Fibroblast of lung (primary cell): ENCODE results near the gene GPN1. TPM values are rescaled to one million over a fixed set of nuclear protein-coding genes. Genes with fewer than 3 reads are reported as not detected.

Experiments used
- DNase-seq, 2 donors: peaks; one replicate each; pipeline versions ENCODE4 v3.0.0 to v3.0.0-alpha.2; 2010; ENCODE audit warnings: low read depth in 2 of 2
- H2AFZ ChIP-seq: 2 replicates; pipeline ENCODE4 v1.5.1; 2012; ENCODE audit warnings: low read length, control low read depth, inconsistent platforms
- H3K27ac ChIP-seq: 2 replicates; pipeline ENCODE4 v1.5.1; 2011; ENCODE audit warnings: low read length, control low read depth; ENCODE audit not compliant: insufficient read depth
- H3K27me3 ChIP-seq: 2 replicates; pipeline ENCODE4 v1.5.1; 2011; ENCODE audit warnings: mild to moderate bottlenecking, low read length; ENCODE audit not compliant: control insufficient read depth, insufficient read depth
- H3K36me3 ChIP-seq: 2 replicates; pipeline ENCODE4 v1.5.1; 2011; ENCODE audit warnings: low read length; ENCODE audit not compliant: control insufficient read depth, insufficient read depth
- H3K4me1 ChIP-seq: 2 replicates; pipeline ENCODE4 v1.5.1; 2011; ENCODE audit warnings: low read length; ENCODE audit not compliant: control insufficient read depth, insufficient read depth; ENCODE audit errors: extremely low read depth
- H3K4me2 ChIP-seq: 2 replicates; pipeline ENCODE4 v1.5.1; 2011; ENCODE audit warnings: low read length, control low read depth; ENCODE audit not compliant: insufficient read depth; ENCODE audit errors: extremely low read depth
- H3K4me3 ChIP-seq, 4 experiments: fragments of 200-600 bp in 1 of 4; sonication (generic) in 1 of 4; replicated peaks in 1 of 4; 2 replicates each; pipeline ENCODE4 v1.5.1; 2011 to 2016; ENCODE audit warnings: low read length in 4 of 4, low read depth in 3 of 4, mild to moderate bottlenecking in 3 of 4, control low read depth in 2 of 4, inconsistent platforms in 1 of 4, mixed read lengths in 1 of 4; ENCODE audit not compliant: insufficient read depth in 1 of 4; ENCODE audit errors: control extremely low read depth in 1 of 4
- H3K79me2 ChIP-seq: 2 replicates; pipeline ENCODE4 v1.5.1; 2012; ENCODE audit warnings: mild to moderate bottlenecking, low read length, inconsistent platforms; ENCODE audit not compliant: control insufficient read depth, insufficient read depth
- H3K9ac ChIP-seq: 2 replicates; pipeline ENCODE4 v1.5.1; 2011; ENCODE audit warnings: mild to moderate bottlenecking, low read length, control low read depth; ENCODE audit not compliant: insufficient read depth
- H3K9me3 ChIP-seq: 2 replicates; pipeline ENCODE4 v1.5.1; 2012; ENCODE audit warnings: low read depth, low read length; ENCODE audit not compliant: control insufficient read depth, insufficient read depth
- H4K20me1 ChIP-seq: 2 replicates; pipeline ENCODE4 v1.5.1; 2011; ENCODE audit warnings: low read length; ENCODE audit not compliant: control insufficient read depth, insufficient read depth; ENCODE audit errors: extremely low read depth
- EZH2 ChIP-seq: IDR thresholded peaks from 2 replicates; pipeline ENCODE4 v1.5.1; 2012; ENCODE audit warnings: low read length, control low read depth, mild to moderate bottlenecking; ENCODE audit errors: missing control alignments
- polyA plus RNA-seq, 2 donors: library from polyadenylated mRNA; depleted of rRNA in 1 of 2; stranded (reverse) in 1 of 2; unstranded in 1 of 2; fragments of >200 nt; gene quantifications; 2 replicates each; pipeline ENCODE4 v1.2.1, GENCODE V29; 2011 to 2012; ENCODE audit warnings: missing spikeins in 1 of 2
- total RNA-seq: library from RNA; depleted of rRNA; stranded (reverse); fragments of >200 nt; gene quantifications from 2 replicates; pipeline ENCODE4 v1.2.1, GENCODE V29; 2014
- TF ChIP-seq, protein P1 (sequence below), 2 donors: IDR thresholded peaks in 1 of 2; conservative IDR thresholded peaks in 1 of 2; 1 replicate in 1 of 2; 2 replicates in 1 of 2; pipeline ENCODE4 v1.5.1; 2011 to 2012; ENCODE audit warnings: low read length in 2 of 2, control low read depth in 1 of 2, inconsistent platforms in 1 of 2, low read depth in 1 of 2, mild to moderate bottlenecking in 1 of 2

Gene GPN1
- total and polyA plus RNA-seq, 2 donors (not counting 1 experiment from before 2014, with no cell fraction given), result 34.5 to 60.9 TPM

DNA sequence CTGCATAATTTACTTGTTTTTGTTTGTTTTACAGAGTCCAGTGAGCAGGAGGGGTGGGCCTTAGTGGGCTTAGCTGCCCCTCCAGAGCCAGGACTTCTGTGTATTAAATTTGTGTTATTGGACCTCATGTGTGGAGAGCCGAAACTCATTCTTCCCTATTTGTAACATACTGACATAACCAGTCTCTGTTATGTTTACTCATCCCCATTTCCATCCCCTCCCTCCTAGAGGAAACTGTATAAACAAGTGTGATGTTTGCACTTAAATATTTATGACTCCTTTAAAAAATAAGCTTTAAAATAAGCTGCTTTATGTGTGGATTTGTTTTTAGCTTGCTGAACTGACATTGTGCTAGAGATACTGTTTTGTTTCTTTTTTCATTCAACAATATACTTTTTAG, 32.2 kb upstream of the GPN1 start:
- peak in 1 of 2 donors; percentile 15 for DNase-seq
- Histone ChIP-seq H3K79me2 (peaks cover 42% of the 10 kb centered on the region), H3K9me3 (no peaks in the 10 kb centered on the region), H3K36me3 (no peaks in the 10 kb centered on the region), H3K4me1 (no peaks in the 10 kb centered on the region), H3K9ac (no peak overlapping the region), H3K4me3 (no peak overlapping the region), H3K4me2 (no peak overlapping the region), H4K20me1 (no peaks in the 10 kb centered on the region), H3K27ac (no peak overlapping the region), H2AFZ (no peak overlapping the region), H3K27me3 (no peaks in the 10 kb centered on the region)
- no peak for TF ChIP-seq EZH2
- TF ChIP-seq, protein P1, sequence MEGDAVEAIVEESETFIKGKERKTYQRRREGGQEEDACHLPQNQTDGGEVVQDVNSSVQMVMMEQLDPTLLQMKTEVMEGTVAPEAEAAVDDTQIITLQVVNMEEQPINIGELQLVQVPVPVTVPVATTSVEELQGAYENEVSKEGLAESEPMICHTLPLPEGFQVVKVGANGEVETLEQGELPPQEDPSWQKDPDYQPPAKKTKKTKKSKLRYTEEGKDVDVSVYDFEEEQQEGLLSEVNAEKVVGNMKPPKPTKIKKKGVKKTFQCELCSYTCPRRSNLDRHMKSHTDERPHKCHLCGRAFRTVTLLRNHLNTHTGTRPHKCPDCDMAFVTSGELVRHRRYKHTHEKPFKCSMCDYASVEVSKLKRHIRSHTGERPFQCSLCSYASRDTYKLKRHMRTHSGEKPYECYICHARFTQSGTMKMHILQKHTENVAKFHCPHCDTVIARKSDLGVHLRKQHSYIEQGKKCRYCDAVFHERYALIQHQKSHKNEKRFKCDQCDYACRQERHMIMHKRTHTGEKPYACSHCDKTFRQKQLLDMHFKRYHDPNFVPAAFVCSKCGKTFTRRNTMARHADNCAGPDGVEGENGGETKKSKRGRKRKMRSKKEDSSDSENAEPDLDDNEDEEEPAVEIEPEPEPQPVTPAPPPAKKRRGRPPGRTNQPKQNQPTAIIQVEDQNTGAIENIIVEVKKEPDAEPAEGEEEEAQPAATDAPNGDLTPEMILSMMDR (conservative IDR thresholded peaks at IDR 0.05 in 1 of 2, IDR thresholded peaks at IDR 0.05 in 1 of 2; ENCODE audit: low read depth in 1 of 2, low read length in 2 of 2), result no peak

DNA sequence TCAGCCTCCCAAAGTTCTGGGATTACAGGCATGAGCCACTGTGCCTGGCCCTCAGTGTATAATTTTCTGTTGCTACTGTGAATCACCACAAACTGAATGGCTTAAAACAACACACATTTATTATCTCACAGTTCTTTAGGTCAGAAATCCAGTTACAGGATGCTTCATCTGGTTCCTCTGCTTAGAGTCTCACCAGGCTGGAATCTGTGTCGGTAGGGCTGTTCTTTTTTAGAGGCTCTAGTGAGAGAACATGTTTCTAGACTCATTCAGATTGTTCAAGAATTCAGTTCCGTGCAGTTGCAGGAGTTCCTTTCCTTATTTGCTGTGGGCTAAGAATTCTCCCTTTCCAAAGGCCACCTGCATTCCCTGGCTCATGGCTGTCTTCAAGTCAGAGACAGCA, 22.2 kb upstream of the GPN1 start:
- peak in 1 of 2 donors; percentile 64 for DNase-seq
- Histone ChIP-seq H3K4me2 (no peak overlapping the region), H4K20me1 (no peaks in the 10 kb centered on the region), H3K4me3 (no peak overlapping the region), H3K27ac (no peak overlapping the region), H3K27me3 (no peaks in the 10 kb centered on the region), H3K9me3 (no peaks in the 10 kb centered on the region), H3K9ac (no peak overlapping the region), H3K79me2 (no peaks in the 10 kb centered on the region), H2AFZ (no peak overlapping the region), H3K36me3 (peaks cover 6% of the 10 kb centered on the region), H3K4me1 (no peaks in the 10 kb centered on the region)
- TF ChIP-seq, protein P1 (conservative IDR thresholded peaks at IDR 0.05 in 1 of 2, IDR thresholded peaks at IDR 0.05 in 1 of 2; ENCODE audit: low read depth in 1 of 2, low read length in 2 of 2), result no peak
- TF ChIP-seq EZH2, result no peak

DNA sequence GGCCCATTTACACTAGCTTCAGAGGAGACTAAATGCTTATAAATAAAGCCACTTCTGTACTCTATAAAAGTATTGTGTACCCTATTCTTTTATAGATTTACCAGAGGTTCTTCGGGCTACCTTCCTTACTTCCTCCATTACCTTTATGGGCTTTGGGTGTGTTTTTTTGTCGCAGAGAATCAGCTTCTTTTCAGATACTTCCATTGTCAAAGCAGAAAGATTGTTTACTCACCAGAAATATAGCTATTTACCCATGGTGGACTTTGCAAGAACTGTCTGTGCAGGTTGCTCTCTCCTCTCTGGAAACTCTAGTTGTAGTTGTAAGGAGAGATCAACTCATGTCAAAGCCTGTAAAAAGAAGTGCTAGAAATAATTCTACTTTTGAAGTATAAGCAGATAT, 14.9 kb upstream of the GPN1 start:
- DNase-seq, result no peak
- Histone ChIP-seq H3K36me3 (peaks cover 8% of the 10 kb centered on the region), H4K20me1 (no peaks in the 10 kb centered on the region), H3K9me3 (no peaks in the 10 kb centered on the region), H2AFZ (no peak overlapping the region), H3K4me1 (no peaks in the 10 kb centered on the region), H3K4me2 (no peak overlapping the region), H3K79me2 (no peaks in the 10 kb centered on the region), H3K27ac (no peak overlapping the region), H3K4me3 (no peak overlapping the region), H3K9ac (no peak overlapping the region), H3K27me3 (no peaks in the 10 kb centered on the region)
- TF ChIP-seq, protein P1 (conservative IDR thresholded peaks at IDR 0.05 in 1 of 2, IDR thresholded peaks at IDR 0.05 in 1 of 2; ENCODE audit: low read depth in 1 of 2, low read length in 2 of 2), result no peak
- TF ChIP-seq EZH2, result no peak
